Measurements from ENCODE around the gene EIF4E. TPM values are rescaled to one million over a fixed set of nuclear protein-coding genes. Genes with fewer than 3 reads are reported as not detected.

The EIF4E gene
- polyA plus RNA-seq, 1 donor from 2014 or later: 189 TPM

- no peaks in the 10 kb centered on the region for H3K36me3 ChIP-seq (ENCODE audit: insufficient read depth, low read length)
- H3F3A ChIP-seq (ENCODE audit: insufficient read depth, low read length, poor library complexity, severe bottlenecking): no peaks in the 10 kb centered on the region
- TF ChIP-seq, protein P1, sequence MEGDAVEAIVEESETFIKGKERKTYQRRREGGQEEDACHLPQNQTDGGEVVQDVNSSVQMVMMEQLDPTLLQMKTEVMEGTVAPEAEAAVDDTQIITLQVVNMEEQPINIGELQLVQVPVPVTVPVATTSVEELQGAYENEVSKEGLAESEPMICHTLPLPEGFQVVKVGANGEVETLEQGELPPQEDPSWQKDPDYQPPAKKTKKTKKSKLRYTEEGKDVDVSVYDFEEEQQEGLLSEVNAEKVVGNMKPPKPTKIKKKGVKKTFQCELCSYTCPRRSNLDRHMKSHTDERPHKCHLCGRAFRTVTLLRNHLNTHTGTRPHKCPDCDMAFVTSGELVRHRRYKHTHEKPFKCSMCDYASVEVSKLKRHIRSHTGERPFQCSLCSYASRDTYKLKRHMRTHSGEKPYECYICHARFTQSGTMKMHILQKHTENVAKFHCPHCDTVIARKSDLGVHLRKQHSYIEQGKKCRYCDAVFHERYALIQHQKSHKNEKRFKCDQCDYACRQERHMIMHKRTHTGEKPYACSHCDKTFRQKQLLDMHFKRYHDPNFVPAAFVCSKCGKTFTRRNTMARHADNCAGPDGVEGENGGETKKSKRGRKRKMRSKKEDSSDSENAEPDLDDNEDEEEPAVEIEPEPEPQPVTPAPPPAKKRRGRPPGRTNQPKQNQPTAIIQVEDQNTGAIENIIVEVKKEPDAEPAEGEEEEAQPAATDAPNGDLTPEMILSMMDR (IDR thresholded peaks at IDR 0.05; ENCODE audit: poor library complexity, severe bottlenecking): no peak
- no peak for TF ChIP-seq EZH2 (IDR thresholded peaks at IDR 0.05; ENCODE audit: borderline replicate concordance, insufficient read depth, low read length, poor library complexity, severe bottlenecking)
- no peak for TF ChIP-seq MXI1 (conservative IDR thresholded peaks at IDR 0.05; ENCODE audit: poor library complexity, severe bottlenecking)
- no peak for TF ChIP-seq POLR2AphosphoS5 (IDR thresholded peaks at IDR 0.05)
- no peak for TF ChIP-seq RAD21 (conservative IDR thresholded peaks at IDR 0.05)
- no peak for TF ChIP-seq SMC3 (conservative IDR thresholded peaks at IDR 0.05; ENCODE audit: poor library complexity)
- TF ChIP-seq TAF1 (IDR thresholded peaks at IDR 0.05; ENCODE audit: low read depth): no peak
- no peak for TF ChIP-seq EP300 (conservative IDR thresholded peaks at IDR 0.05; ENCODE audit: poor library complexity, severe bottlenecking)
- no peak for TF ChIP-seq REST (IDR thresholded peaks at IDR 0.05; ENCODE audit: borderline replicate concordance)
Measured at GRCh38 chr4:98950925-98951324, 22.0 kb upstream of the EIF4E start.

GRCh38 chr4:98946359-98946758 is 17.4 kb upstream of the EIF4E start:
- no peaks in the 10 kb centered on the region for H3K27me3 ChIP-seq (ENCODE audit: insufficient read depth, low read depth, low read length)
- no peaks in the 10 kb centered on the region for H3K9me3 ChIP-seq (ENCODE audit: low read length)
- H4K20me1 ChIP-seq (ENCODE audit: insufficient read depth): no peaks in the 10 kb centered on the region
- no peak overlapping the region for H3K9ac ChIP-seq (ENCODE audit: low read length)
- H3K4me3 ChIP-seq (ENCODE audit: low read length): no peak overlapping the region
- no peaks in the 10 kb centered on the region for H3K79me2 ChIP-seq (replicated peaks; ENCODE audit: insufficient read depth, low read length)
- no peak overlapping the region for H2AFZ ChIP-seq (ENCODE audit: low read depth, low read length)
- no peak for TF ChIP-seq SMC3 (conservative IDR thresholded peaks at IDR 0.05; ENCODE audit: poor library complexity)
- no peak for TF ChIP-seq REST (IDR thresholded peaks at IDR 0.05; ENCODE audit: borderline replicate concordance)
- TF ChIP-seq, protein P1 (IDR thresholded peaks at IDR 0.05; ENCODE audit: poor library complexity, severe bottlenecking): no peak
- TF ChIP-seq TAF1 (IDR thresholded peaks at IDR 0.05; ENCODE audit: low read depth): no peak
- no peak for TF ChIP-seq EP300 (conservative IDR thresholded peaks at IDR 0.05; ENCODE audit: poor library complexity, severe bottlenecking)
- no peak for TF ChIP-seq MXI1 (conservative IDR thresholded peaks at IDR 0.05; ENCODE audit: poor library complexity, severe bottlenecking)
- no peak for TF ChIP-seq RAD21 (conservative IDR thresholded peaks at IDR 0.05)
- no peak for TF ChIP-seq EZH2 (IDR thresholded peaks at IDR 0.05; ENCODE audit: borderline replicate concordance, insufficient read depth, low read length, poor library complexity, severe bottlenecking)
- no peaks in the 10 kb centered on the region for H3K36me3 ChIP-seq (ENCODE audit: insufficient read depth, low read length)
- H3K4me2 ChIP-seq (ENCODE audit: low read length): no peak overlapping the region
- no peak overlapping the region for H3K27ac ChIP-seq (ENCODE audit: low read length)
- H3K9me2 ChIP-seq (ENCODE audit: insufficient read depth, low read length): no peaks in the 10 kb centered on the region
- no peaks in the 10 kb centered on the region for H3F3A ChIP-seq (ENCODE audit: insufficient read depth, low read length, poor library complexity, severe bottlenecking)

More at GRCh38 chr4:98950925-98951324, 22.0 kb upstream of the EIF4E start:
- Histone ChIP-seq H3K9ac (ENCODE audit: low read length) (no peak overlapping the region), H3K4me2 (ENCODE audit: low read length) (no peak overlapping the region), H3K4me3 (ENCODE audit: low read length) (no peak overlapping the region), H3K27ac (ENCODE audit: low read length) (no peak overlapping the region), H4K20me1 (ENCODE audit: insufficient read depth) (no peaks in the 10 kb centered on the region), H3K9me2 (ENCODE audit: insufficient read depth, low read length) (no peaks in the 10 kb centered on the region), H3K9me3 (ENCODE audit: low read length) (no peaks in the 10 kb centered on the region), H2AFZ (ENCODE audit: low read depth, low read length) (no peak overlapping the region), H3K79me2 (replicated peaks; ENCODE audit: insufficient read depth, low read length) (no peaks in the 10 kb centered on the region), H3K27me3 (ENCODE audit: insufficient read depth, low read depth, low read length) (no peaks in the 10 kb centered on the region)
